ENCODE measurements around the gene IDH3B.
"Not testable (repeated sequence)": the region's sequence is repeated elsewhere in the genome, so short reads cannot be mapped to it uniquely, and the experiment has no call there.

IDH3B gene

GRCh38 chr20:2694008-2694471, 30.0 kb upstream of the IDH3B start:
- DNase-seq = no peak

- DNase-seq = no peak
These were observed 29.4 kb upstream of the IDH3B start for GRCh38 chr20:2693286-2694007.

- DNase-seq = no peak
These were observed 28.9 kb upstream of the IDH3B start for GRCh38 chr20:2692886-2693285.

- DNase-seq = no peak
These were observed 28.2 kb upstream of the IDH3B start, which contains the start of gene EBF4 for GRCh38 chr20:2692036-2692885. TSS of gene EBF4 (plus strand) at chr20:2692780. CDS start at chr20:2693646, 866 bp downstream.

- no peak for DNase-seq
These were observed 27.6 kb upstream of the IDH3B start for GRCh38 chr20:2691663-2692035.

- no peak for DNase-seq
These were observed 27.1 kb upstream of the IDH3B start for GRCh38 chr20:2691127-2691526.

- DNase-seq = no peak
These were observed 26.7 kb upstream of the IDH3B start for GRCh38 chr20:2690718-2691117.

- DNase-seq = no peak
These were observed 26.2 kb upstream of the IDH3B start for GRCh38 chr20:2690213-2690612.

- no peak for DNase-seq
These were observed 24.1 kb upstream of the IDH3B start for GRCh38 chr20:2688041-2688591.

- DNase-seq = no peak
These were observed 23.5 kb upstream of the IDH3B start for GRCh38 chr20:2687514-2687913.

GRCh38 chr20:2684817-2685216, 20.8 kb upstream of the IDH3B start:
- not testable (repeated sequence) for DNase-seq

GRCh38 chr20:2682040-2682439, 18.0 kb upstream of the IDH3B start:
- not testable (repeated sequence) for DNase-seq

GRCh38 chr20:2680046-2680445, 16.0 kb upstream of the IDH3B start:
- no peak for DNase-seq

- DNase-seq = no peak
These were observed 9.4 kb upstream of the IDH3B start for GRCh38 chr20:2673453-2673852.

GRCh38 chr20:2672446-2672845, 8.4 kb upstream of the IDH3B start:
- DNase-seq = no peak

- DNase-seq = no peak
These were observed 8.0 kb upstream of the IDH3B start for GRCh38 chr20:2671977-2672376.

GRCh38 chr20:2663364-2663886, 591 bp downstream of the IDH3B start:
- no peak for DNase-seq

GRCh38 chr20:2659547-2659946, 4.5 kb downstream of the IDH3B start:
- no peak for DNase-seq

GRCh38 chr20:2658414-2659354, 5.3 kb downstream of the IDH3B start:
- DNase-seq = no peak

GRCh38 chr20:2657674-2658073, 6.3 kb downstream of the IDH3B start:
- DNase-seq = no peak

GRCh38 chr20:2657241-2657640, 6.8 kb downstream of the IDH3B start:
- DNase-seq = no peak

- no peak for DNase-seq
These were observed 7.4 kb downstream of the IDH3B start for GRCh38 chr20:2656471-2657117.

All from NCI-H1417 treated with DMSO at 0.1 percent for 48 hours (cell line).